ENCODE data around the gene SLC38A10.

SLC38A10 gene

DNA sequence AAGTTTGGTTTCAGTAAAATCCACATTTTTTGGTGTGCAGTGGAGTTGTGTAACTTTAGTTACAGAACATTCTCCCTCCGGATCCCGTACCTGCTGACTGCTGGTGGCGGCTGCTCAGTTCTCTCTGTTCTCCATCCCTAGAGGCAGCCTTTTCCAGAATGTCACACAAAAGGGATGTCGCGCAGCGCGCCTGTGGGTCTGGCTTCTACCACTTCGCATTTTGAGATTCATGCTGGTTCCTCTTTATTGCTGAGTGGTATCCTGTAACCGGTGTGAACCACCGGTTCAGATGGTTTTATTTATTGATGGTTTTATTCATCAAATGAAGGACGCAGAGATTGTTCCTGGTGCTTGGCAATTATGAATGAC, 71.4 kb downstream of the SLC38A10 start:
- H2AFZ ChIP-seq (ENCODE audit: low read length): 0 out of 2 replicates have a peak overlapping the region, but pooled peaks have one; percentile 13

DNA sequence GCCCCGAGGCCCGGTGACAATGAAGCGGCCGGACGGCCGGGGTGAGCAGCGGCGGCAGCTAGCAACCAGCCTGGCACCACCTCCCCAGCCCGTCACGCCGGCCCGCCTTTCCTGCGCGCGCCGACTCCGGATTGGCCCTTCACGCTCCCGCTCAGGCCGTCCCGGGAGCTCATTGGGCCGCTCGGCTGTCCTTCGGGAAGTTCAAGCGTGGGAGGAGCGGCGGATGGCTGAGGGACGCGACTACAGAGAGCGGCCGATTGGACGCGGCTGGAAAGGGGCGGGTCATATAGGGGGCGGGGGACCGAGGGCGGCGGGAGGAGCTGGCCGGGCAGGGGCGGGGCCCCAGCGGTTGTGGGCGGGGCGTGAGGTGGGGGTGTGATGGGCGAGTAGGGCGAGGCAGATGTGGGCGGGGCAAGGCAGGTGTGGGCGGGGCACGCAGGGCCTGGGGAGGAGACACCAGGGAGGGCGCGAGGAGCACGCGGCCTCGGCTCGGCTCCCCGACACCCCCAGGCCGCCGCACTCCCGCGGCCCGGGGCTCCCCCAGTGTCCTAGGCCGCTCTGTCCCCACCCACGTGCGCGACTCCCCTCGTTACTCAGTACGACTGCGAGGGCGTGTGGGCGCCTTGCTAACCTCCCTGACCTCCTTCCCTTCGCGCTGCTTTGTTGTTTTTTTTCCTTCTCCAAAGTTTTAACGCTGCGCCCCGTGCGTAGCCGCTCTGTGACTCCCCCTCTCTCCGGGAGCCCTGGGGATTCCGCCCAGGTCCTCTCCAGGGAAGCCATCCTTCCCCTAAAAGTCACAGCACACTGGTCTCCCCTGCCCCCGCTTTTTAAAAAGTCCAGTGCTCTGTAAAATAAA, 72.0 kb downstream of the SLC38A10 start, which contains the start of gene CEP131:
CEP131 (minus strand) TSS at position 60 of the 856 bp plus-strand sequence. CDS start 2,909 bp downstream, outside the sequence.
- peak within 1 kb of the TSS; percentile 87 for H3K4me3 ChIP-seq (ENCODE audit: low read depth, low read length, poor library complexity, severe bottlenecking)
- H3K9ac ChIP-seq (ENCODE audit: low read length): peak within 1 kb of the TSS; percentile 80
- no peak within 1 kb of the TSS for H3K27ac ChIP-seq (ENCODE audit: low read depth, low read length, poor library complexity, severe bottlenecking)

More for the DNA sequence above, 71.4 kb downstream of the SLC38A10 start:
- Histone ChIP-seq H3K27ac (ENCODE audit: low read depth, low read length, poor library complexity, severe bottlenecking) (no peak overlapping the region), H3K9me2 (ENCODE audit: low read depth, low read length) (no peaks in the 10 kb centered on the region), H4K20me1 (ENCODE audit: insufficient read depth, low read length) (no peaks in the 10 kb centered on the region), H3K27me3 (ENCODE audit: insufficient read depth, low read length) (no peaks in the 10 kb centered on the region; the same call in 1 of the 2 replicates), H3F3A (ENCODE audit: insufficient read depth, low read length) (no peaks in the 10 kb centered on the region; the same call in 1 of the 2 replicates), H3K9ac (ENCODE audit: low read length) (peak overlapping the region; percentile 37; the same call in 1 of the 2 replicates), H3K4me1 (ENCODE audit: insufficient read depth, low read length, severe bottlenecking) (peaks cover 18% of the 10 kb centered on the region), H3K4me3 (ENCODE audit: low read depth, low read length, poor library complexity, severe bottlenecking) (peak overlapping the region; percentile 36), H3K79me2 (ENCODE audit: insufficient read depth, low read length) (no peaks in the 10 kb centered on the region), H3K36me3 (ENCODE audit: insufficient read depth, low read length) (no peaks in the 10 kb centered on the region), H3K4me2 (ENCODE audit: low read length) (peak overlapping the region; percentile 48), H3K9me3 (ENCODE audit: low read length) (no peaks in the 10 kb centered on the region)
- TF ChIP-seq, protein P1, sequence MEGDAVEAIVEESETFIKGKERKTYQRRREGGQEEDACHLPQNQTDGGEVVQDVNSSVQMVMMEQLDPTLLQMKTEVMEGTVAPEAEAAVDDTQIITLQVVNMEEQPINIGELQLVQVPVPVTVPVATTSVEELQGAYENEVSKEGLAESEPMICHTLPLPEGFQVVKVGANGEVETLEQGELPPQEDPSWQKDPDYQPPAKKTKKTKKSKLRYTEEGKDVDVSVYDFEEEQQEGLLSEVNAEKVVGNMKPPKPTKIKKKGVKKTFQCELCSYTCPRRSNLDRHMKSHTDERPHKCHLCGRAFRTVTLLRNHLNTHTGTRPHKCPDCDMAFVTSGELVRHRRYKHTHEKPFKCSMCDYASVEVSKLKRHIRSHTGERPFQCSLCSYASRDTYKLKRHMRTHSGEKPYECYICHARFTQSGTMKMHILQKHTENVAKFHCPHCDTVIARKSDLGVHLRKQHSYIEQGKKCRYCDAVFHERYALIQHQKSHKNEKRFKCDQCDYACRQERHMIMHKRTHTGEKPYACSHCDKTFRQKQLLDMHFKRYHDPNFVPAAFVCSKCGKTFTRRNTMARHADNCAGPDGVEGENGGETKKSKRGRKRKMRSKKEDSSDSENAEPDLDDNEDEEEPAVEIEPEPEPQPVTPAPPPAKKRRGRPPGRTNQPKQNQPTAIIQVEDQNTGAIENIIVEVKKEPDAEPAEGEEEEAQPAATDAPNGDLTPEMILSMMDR (IDR thresholded peaks at IDR 0.05; ENCODE audit: low read length): no peak
- no peak for TF ChIP-seq EZH2 (IDR thresholded peaks at IDR 0.05; ENCODE audit: borderline replicate concordance, low read length)

DNA sequence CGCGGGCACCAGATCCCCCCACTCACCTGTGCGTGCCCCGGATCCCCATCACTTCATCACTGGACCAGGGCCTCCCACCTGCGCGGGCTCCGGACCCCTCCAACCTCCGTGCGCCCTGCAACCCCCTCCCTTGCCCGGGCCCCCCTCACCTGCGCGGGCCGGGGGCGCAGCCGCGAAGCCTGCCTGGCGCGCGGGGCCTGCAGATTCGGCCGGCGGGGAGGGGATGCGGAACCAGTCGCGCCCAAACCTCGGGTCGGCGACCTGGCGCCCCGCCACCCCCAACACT, 72.5 kb downstream of the SLC38A10 start:
- TF ChIP-seq, protein P1 (IDR thresholded peaks at IDR 0.05; ENCODE audit: low read length): no peak
- no peak for TF ChIP-seq EZH2 (IDR thresholded peaks at IDR 0.05; ENCODE audit: borderline replicate concordance, low read length)
- Histone ChIP-seq H4K20me1 (ENCODE audit: insufficient read depth, low read length) (no peaks in the 10 kb centered on the region), H3K9me3 (ENCODE audit: low read length) (no peaks in the 10 kb centered on the region), H3K4me3 (ENCODE audit: low read depth, low read length, poor library complexity, severe bottlenecking) (peak overlapping the region; percentile 87), H3K79me2 (ENCODE audit: insufficient read depth, low read length) (no peaks in the 10 kb centered on the region), H3K36me3 (ENCODE audit: insufficient read depth, low read length) (no peaks in the 10 kb centered on the region), H3K27ac (ENCODE audit: low read depth, low read length, poor library complexity, severe bottlenecking) (no peak overlapping the region), H3K9me2 (ENCODE audit: low read depth, low read length) (no peaks in the 10 kb centered on the region), H3K27me3 (ENCODE audit: insufficient read depth, low read length) (no peaks in the 10 kb centered on the region; the same call in 1 of the 2 replicates), H3F3A (ENCODE audit: insufficient read depth, low read length) (no peaks in the 10 kb centered on the region; the same call in 1 of the 2 replicates), H2AFZ (ENCODE audit: low read length) (no peak overlapping the region), H3K4me1 (ENCODE audit: insufficient read depth, low read length, severe bottlenecking) (peaks cover 18% of the 10 kb centered on the region), H3K9ac (ENCODE audit: low read length) (peak overlapping the region; percentile 80), H3K4me2 (ENCODE audit: low read length) (peak overlapping the region; percentile 84)

More for the DNA sequence above, 72.0 kb downstream of the SLC38A10 start, which contains the start of gene CEP131:
- no peaks in the 10 kb centered on the region; the same call in 1 of the 2 replicates for H3F3A ChIP-seq (ENCODE audit: insufficient read depth, low read length)
- H2AFZ ChIP-seq (ENCODE audit: low read length): 0 out of 2 replicates have a peak within 1 kb of the TSS, but pooled peaks have one; percentile 13
- H3K27me3 ChIP-seq (ENCODE audit: insufficient read depth, low read length): no peaks in the 10 kb centered on the region; the same call in 1 of the 2 replicates
- peak within 1 kb of the TSS; percentile 84 for H3K4me2 ChIP-seq (ENCODE audit: low read length)
- TF ChIP-seq, protein P1 (IDR thresholded peaks at IDR 0.05; ENCODE audit: low read length): no peak
- no peak for TF ChIP-seq EZH2 (IDR thresholded peaks at IDR 0.05; ENCODE audit: borderline replicate concordance, low read length)
- no peaks in the 10 kb centered on the region for H3K36me3 ChIP-seq (ENCODE audit: insufficient read depth, low read length)
- peaks cover 18% of the 10 kb centered on the region for H3K4me1 ChIP-seq (ENCODE audit: insufficient read depth, low read length, severe bottlenecking)
- no peaks in the 10 kb centered on the region for H4K20me1 ChIP-seq (ENCODE audit: insufficient read depth, low read length)
- no peaks in the 10 kb centered on the region for H3K79me2 ChIP-seq (ENCODE audit: insufficient read depth, low read length)
- H3K9me2 ChIP-seq (ENCODE audit: low read depth, low read length): no peaks in the 10 kb centered on the region
- H3K9me3 ChIP-seq (ENCODE audit: low read length): no peaks in the 10 kb centered on the region

All from OCI-LY1 (cell line).